Smooth muscle cell of the brain vasculature (primary cell): ENCODE data around the gene RSL24D1.
A peak's percentile ranks its signal among the peaks of the same experiment; 100 is the strongest.

Experiments used
- DNase-seq: peaks from one replicate; pipeline ENCODE4 v3.0.0-alpha.2; 2012; ENCODE audit warnings: low read depth, low spot score

RSL24D1 gene

GRCh38 chr15:55196458-55197361, at the start of gene RSL24D1:
RSL24D1 (minus strand) TSS chr15:55196941; CDS start chr15:55196890, 51 bp downstream.
- DNase-seq: peak; percentile 96

GRCh38 chr15:55245059-55245458, 48.3 kb upstream of the RSL24D1 start:
- no peak for DNase-seq

- no peak for DNase-seq
These were observed 45.1 kb upstream of the RSL24D1 start for GRCh38 chr15:55241891-55242290.

- DNase-seq: no peak
These were observed 44.4 kb upstream of the RSL24D1 start for GRCh38 chr15:55241186-55241585.

GRCh38 chr15:55240125-55240760, 43.5 kb upstream of the RSL24D1 start:
- no peak for DNase-seq

- DNase-seq: no peak
These were observed 42.8 kb upstream of the RSL24D1 start for GRCh38 chr15:55239440-55240124.

- DNase-seq: no peak
These were observed 42.1 kb upstream of the RSL24D1 start for GRCh38 chr15:55238877-55239276.

GRCh38 chr15:55237219-55238130, 40.7 kb upstream of the RSL24D1 start:
- no peak for DNase-seq

- no peak for DNase-seq
These were observed 38.9 kb upstream of the RSL24D1 start for GRCh38 chr15:55235546-55236036.

GRCh38 chr15:55234800-55235104, 38.0 kb upstream of the RSL24D1 start:
- no peak for DNase-seq

GRCh38 chr15:55234104-55234799, 37.5 kb upstream of the RSL24D1 start:
- DNase-seq: no peak

GRCh38 chr15:55231455-55231854, 34.7 kb upstream of the RSL24D1 start:
- no peak for DNase-seq

- no peak for DNase-seq
These were observed 34.2 kb upstream of the RSL24D1 start for GRCh38 chr15:55230953-55231352.

- DNase-seq: no peak
These were observed 33.4 kb upstream of the RSL24D1 start for GRCh38 chr15:55230051-55230670.

- DNase-seq: no peak
These were observed 29.4 kb upstream of the RSL24D1 start for GRCh38 chr15:55226127-55226526.

- no peak for DNase-seq
These were observed 28.2 kb upstream of the RSL24D1 start for GRCh38 chr15:55224892-55225291.

GRCh38 chr15:55222588-55222987, 25.8 kb upstream of the RSL24D1 start:
- no peak for DNase-seq

- no peak for DNase-seq
These were observed 24.6 kb upstream of the RSL24D1 start for GRCh38 chr15:55221090-55222011.

GRCh38 chr15:55220606-55221005, 23.9 kb upstream of the RSL24D1 start:
- DNase-seq: no peak
